Transverse colon (tissue), 4 donors: ENCODE measurements around the gene PTPN6. TPM values are rescaled to one million over a fixed set of nuclear protein-coding genes. Genes with fewer than 3 reads are reported as not detected.

Source experiments
- DNase-seq: peaks from one replicate; pipeline ENCODE4 v3.0.0-alpha.2; 2019
- H3K27ac ChIP-seq, 4 donors: fragments of 200-600 bp; sonication (generic); 2 replicates each; pipeline ENCODE4 v1.5.1; 2016 to 2018; ENCODE audit warnings: inconsistent platforms in 4 of 4
- H3K27me3 ChIP-seq: fragments of 200-600 bp; sonication (generic); 2 replicates; pipeline ENCODE4 v1.5.1; 2017; ENCODE audit warnings: inconsistent platforms
- H3K36me3 ChIP-seq, 4 donors: fragments of 200-600 bp; sonication (generic); 2 replicates each; pipeline ENCODE4 v1.5.1; 2017 to 2019; ENCODE audit warnings: inconsistent platforms in 4 of 4
- H3K4me1 ChIP-seq, 4 donors: fragments of 200-600 bp; sonication (generic); 2 replicates each; pipeline ENCODE4 v1.5.1; 2017 to 2020; ENCODE audit warnings: inconsistent platforms in 4 of 4
- H3K4me3 ChIP-seq, 4 donors: fragments of 200-600 bp; sonication (generic); 1 replicate in 1 of 4; 2 replicates in 3 of 4; pipeline versions ENCODE4 v1.5.1 to v1.6.1; 2017 to 2019; ENCODE audit warnings: inconsistent platforms in 4 of 4
- H3K9me3 ChIP-seq, 2 donors: fragments of 200-600 bp; sonication (generic); 2 replicates each; pipeline ENCODE4 v1.5.1; 2017 to 2019; ENCODE audit warnings: inconsistent platforms in 2 of 2
- CTCF ChIP-seq, 5 experiments: fragments of 200-600 bp in 3 of 5; fragments of 450-650 bp in 2 of 5; sonication (generic) in 3 of 5; IDR thresholded peaks; 1 replicate in 2 of 5; 2 replicates in 3 of 5; pipeline ENCODE4 v1.5.1; 2016 to 2017; ENCODE audit warnings: antibody characterized with exemption in 5 of 5, inconsistent platforms in 3 of 5, mild to moderate bottlenecking in 2 of 5, moderate library complexity in 1 of 5
- EP300 ChIP-seq: sonication (generic); formaldehyde crosslinking; IDR thresholded peaks from one replicate; pipeline ENCODE4 v1.6.1; 2017; ENCODE audit warnings: antibody characterized with exemption, low read depth
- POLR2A ChIP-seq: fragments of 450-650 bp; IDR thresholded peaks from one replicate; pipeline ENCODE4 v1.6.1; 2016; ENCODE audit warnings: antibody characterized with exemption, mild to moderate bottlenecking, moderate library complexity
- POLR2AphosphoS5 ChIP-seq, 3 donors: sonication (generic); formaldehyde crosslinking; IDR thresholded peaks; one replicate each; pipeline ENCODE4 v1.6.1; 2016; ENCODE audit warnings: antibody characterized with exemption in 3 of 3
- WGBS, 2 donors: methylation state at CpG; one replicate each; pipeline ENCODE4 v1.1.5; 2018; ENCODE audit warnings: low coverage in 1 of 2; 5-methylcytosine and 5-hydroxymethylcytosine counted together
- in situ Hi-C, 4 donors: fragments of 200-750 bp; cut with MboI; loops; one replicate each; pipeline versions ENCODE4 v1.15.0 to v1.15.1; 2017; ENCODE audit warnings: low sequenced_read_pairs in 3 of 4, low pct_ligation_motif_present in 1 of 4, low pct_unique_long_range_greater_than_20kb in 1 of 4
- intact Hi-C: fragments of 100-400 bp; cut with DNase I; formaldehyde crosslinking; loops from one replicate; pipeline ENCODE4 v1.15.1; 2023; ENCODE audit warnings: low total_unique reads
- total RNA-seq, 4 donors: library from RNA; depleted of rRNA; stranded (reverse); fragments of >200 nt; gene quantifications; one replicate each; pipeline ENCODE4 v1.1.0, GENCODE V29; 2016

Gene PTPN6
- total RNA-seq, 4 donors from 2014 or later, result 21.7 to 49.0 (median 36.1) TPM

DNA sequence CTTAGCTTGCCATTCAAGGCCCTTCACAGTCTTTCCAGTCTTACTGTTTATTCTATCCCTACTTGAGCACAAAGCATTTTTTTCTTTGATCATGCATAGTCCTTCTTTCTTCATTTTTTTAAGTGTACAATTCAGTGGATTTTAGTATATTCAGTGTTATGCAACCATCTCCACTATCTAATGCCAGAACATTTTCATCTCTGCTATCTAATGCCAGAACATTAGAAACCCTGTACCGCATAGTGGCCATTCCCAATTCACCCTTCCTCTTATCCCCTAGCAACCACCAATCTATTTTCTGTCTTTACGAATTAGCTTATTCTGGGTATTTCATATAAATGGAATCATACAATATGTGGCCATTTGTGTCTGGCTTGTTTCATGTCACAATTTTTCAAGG is 53.7 kb downstream of the PTPN6 start:
- no peak for DNase-seq
- Histone ChIP-seq H3K27ac (no peak overlapping the region), H3K4me3 (no peak overlapping the region), H3K36me3 (no peaks in the 10 kb centered on the region), H3K27me3 (no peaks in the 10 kb centered on the region), H3K4me1 (peaks cover 0 to 11% (median 4%) of the 10 kb centered on the region in 4 donors), H3K9me3 (no peaks in the 10 kb centered on the region)
- in situ Hi-C loops (no loop called here), intact Hi-C loops (no loop called here)
- TF ChIP-seq POLR2A (no peak), EP300 (no peak), POLR2AphosphoS5 (IDR thresholded peaks at IDR 0.05) (no peak), CTCF (IDR thresholded peaks at IDR 0.05) (no peak)
- WGBS, 2 donors, result 94 to 96% methylated on average over 2 of the region's 2 CpGs

DNA sequence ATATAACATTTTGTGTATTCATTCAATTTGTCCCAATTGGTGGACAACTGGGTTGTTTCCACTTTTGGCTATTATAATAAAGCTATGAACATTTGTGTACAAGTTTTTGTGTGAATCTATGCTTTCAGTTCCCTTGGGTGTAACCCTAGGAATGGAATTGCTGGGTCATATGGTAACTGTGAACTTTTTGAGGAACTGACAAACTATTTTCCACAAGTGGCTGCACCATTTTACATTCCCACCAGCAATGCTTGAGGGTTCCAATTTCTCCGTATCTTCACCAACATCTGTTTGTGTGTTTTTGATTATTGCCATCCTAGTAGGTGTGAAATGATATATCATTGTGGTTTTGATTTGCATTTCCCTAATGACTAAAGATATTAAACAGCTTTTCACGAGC is 54.2 kb downstream of the PTPN6 start:
- intact Hi-C loops, result no loop called here
- no peaks in the 10 kb centered on the region for H3K9me3 ChIP-seq
- peaks cover 0 to 11% (median 7%) of the 10 kb centered on the region in 4 donors for H3K4me1 ChIP-seq
- no peak overlapping the region for H3K4me3 ChIP-seq
- no peaks in the 10 kb centered on the region for H3K36me3 ChIP-seq
- no peak for TF ChIP-seq POLR2A
- TF ChIP-seq POLR2AphosphoS5 (IDR thresholded peaks at IDR 0.05), result no peak
- no peak for TF ChIP-seq EP300
- TF ChIP-seq CTCF (IDR thresholded peaks at IDR 0.05), result no peak
- H3K27ac ChIP-seq, result no peak overlapping the region
- 72 to 77% methylated on average over 2 of the region's 2 CpGs for whole genome bisulfite sequencing, 2 donors
- no peaks in the 10 kb centered on the region for H3K27me3 ChIP-seq
- no peak for DNase-seq
- in situ Hi-C loops, result no loop called here

GRCh38 chr12:7006639-7007038 is 55.5 kb downstream of the PTPN6 start:
- DNase-seq, result no peak
- in situ Hi-C loops (no loop called here), intact Hi-C loops (no loop called here)
- WGBS, 2 donors, result 89 to 95% methylated on average over 3 of the region's 3 CpGs
- Histone ChIP-seq H3K27me3 (no peaks in the 10 kb centered on the region), H3K4me3 (no peak overlapping the region), H3K36me3 (no peaks in the 10 kb centered on the region), H3K27ac (no peak overlapping the region), H3K9me3 (no peaks in the 10 kb centered on the region), H3K4me1 (peaks cover 0 to 13% (median 7%) of the 10 kb centered on the region in 4 donors)
- TF ChIP-seq POLR2A (no peak), POLR2AphosphoS5 (IDR thresholded peaks at IDR 0.05) (no peak), EP300 (no peak), CTCF (IDR thresholded peaks at IDR 0.05) (no peak)

DNA sequence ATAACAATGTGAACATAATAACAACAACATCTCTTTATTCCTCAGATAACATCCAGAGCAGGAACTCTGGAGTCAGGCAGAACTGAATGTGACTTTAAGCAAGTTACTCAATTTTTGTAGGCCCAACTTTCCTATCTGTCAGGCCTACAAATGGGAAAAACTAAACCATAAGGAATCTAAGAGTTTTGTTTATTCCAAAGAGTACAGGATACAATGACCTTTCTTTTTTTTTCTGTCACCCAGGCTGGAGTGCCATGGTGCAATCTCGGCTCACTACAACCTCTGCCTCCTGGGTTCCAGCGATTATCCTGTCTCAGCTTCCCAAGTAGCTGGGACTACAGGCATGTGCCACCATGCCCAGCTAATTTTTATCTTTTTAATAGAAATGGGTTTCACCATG is 57.7 kb downstream of the PTPN6 start:
- Histone ChIP-seq H3K36me3 (no peaks in the 10 kb centered on the region), H3K4me3 (no peak overlapping the region), H3K4me1 (peaks cover 0 to 13% (median 7%) of the 10 kb centered on the region in 4 donors), H3K9me3 (no peaks in the 10 kb centered on the region), H3K27ac (no peak overlapping the region), H3K27me3 (no peaks in the 10 kb centered on the region)
- TF ChIP-seq POLR2A (no peak), EP300 (no peak), POLR2AphosphoS5 (IDR thresholded peaks at IDR 0.05) (no peak), CTCF (IDR thresholded peaks at IDR 0.05) (no peak)
- WGBS, 2 donors, result 95 to 100% methylated on average over 2 of the region's 2 CpGs
- in situ Hi-C loops (no loop called here), intact Hi-C loops (no loop called here)
- no peak for DNase-seq
